ENCODE results near the gene TSPEAR. TPM values are rescaled to one million over a fixed set of nuclear protein-coding genes. Genes with fewer than 3 reads are reported as not detected.
A peak's percentile ranks its signal among the peaks of the same experiment; 100 is the strongest.
"Not testable (repeated sequence)": the region's sequence is repeated elsewhere in the genome, so short reads cannot be mapped to it uniquely, and the experiment has no call there.

The TSPEAR gene
- total and polyA plus RNA-seq, 4 experiments from 2014 or later = 0.07 TPM; not detected in 3

DNA sequence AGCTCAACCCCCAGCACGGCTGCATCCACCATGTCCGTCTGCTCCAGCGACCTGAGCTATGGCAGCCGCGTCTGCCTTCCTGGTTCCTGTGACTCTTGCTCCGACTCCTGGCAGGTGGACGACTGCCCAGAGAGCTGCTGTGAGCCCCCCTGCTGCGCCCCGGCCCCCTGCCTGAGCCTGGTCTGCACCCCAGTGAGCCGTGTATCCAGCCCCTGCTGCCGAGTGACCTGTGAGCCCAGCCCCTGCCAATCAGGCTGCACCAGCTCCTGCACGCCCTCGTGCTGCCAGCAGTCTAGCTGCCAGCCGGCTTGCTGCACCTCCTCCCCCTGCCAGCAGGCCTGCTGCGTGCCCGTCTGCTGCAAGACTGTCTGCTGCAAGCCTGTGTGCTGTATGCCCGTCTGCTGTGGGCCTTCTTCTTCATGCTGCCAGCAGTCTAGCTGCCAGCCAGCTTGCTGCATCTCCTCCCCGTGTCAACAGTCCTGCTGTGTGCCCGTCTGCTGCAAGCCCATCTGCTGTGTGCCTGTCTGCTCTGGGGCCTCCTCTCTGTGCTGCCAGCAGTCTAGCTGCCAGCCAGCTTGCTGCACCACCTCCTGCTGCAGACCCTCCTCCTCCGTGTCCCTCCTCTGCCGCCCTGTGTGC is 14.1 kb downstream of the TSPEAR start, which contains the start of gene KRTAP10-12:
KRTAP10-12 (plus strand) TSS at position 1 of the 639 bp plus-strand sequence; CDS start at position 31, 30 bp downstream.
- H3K4me3 ChIP-seq (ENCODE audit: low read length in 2 of 2); H3K36me3 Mint-ChIP-seq; DNase-seq; H3K4me3 Mint-ChIP-seq; intact Hi-C loops (cut with micrococcal nuclease); H3K4me1 ChIP-seq (ENCODE audit: insufficient read depth, low read length); H3K36me3 ChIP-seq (ENCODE audit: insufficient read depth, low read length); H3K9me3 ChIP-seq (ENCODE audit: control insufficient read depth in 1 of 2, low read length in 2 of 2); H3K27ac ChIP-seq (ENCODE audit: low read depth, low read length): not testable (repeated sequence)
- Mint-ChIP-seq H3K27me3 (peaks cover 36 to 42% of the 10 kb centered on the region in 2 donors), H3K4me1 (peaks cover 4 to 18% (median 12%) of the 10 kb centered on the region in 4 donors), H3K27ac (peak within 1 kb of the TSS in 1 of 7 donors; percentile 15), H3K9me3 (peaks cover 2 to 14% (median 8%) of the 10 kb centered on the region in 8 donors)
- ChIA-PET CTCF (ENCODE audit: partially characterized antibody) (interaction anchor here (1.6 kb wide), 1 partner anchor 187 kb away, joined by 5 read pairs; no protein-coding TSS in a partner anchor), POLR2A (ENCODE audit: partially characterized antibody) (interaction anchor here (1.6 kb wide), 1 partner anchor 78 kb away, joined by 4 read pairs; no protein-coding TSS in a partner anchor)
- peaks cover 10% of the 10 kb centered on the region for H3K27me3 ChIP-seq (ENCODE audit: insufficient read depth, low read length)

DNA sequence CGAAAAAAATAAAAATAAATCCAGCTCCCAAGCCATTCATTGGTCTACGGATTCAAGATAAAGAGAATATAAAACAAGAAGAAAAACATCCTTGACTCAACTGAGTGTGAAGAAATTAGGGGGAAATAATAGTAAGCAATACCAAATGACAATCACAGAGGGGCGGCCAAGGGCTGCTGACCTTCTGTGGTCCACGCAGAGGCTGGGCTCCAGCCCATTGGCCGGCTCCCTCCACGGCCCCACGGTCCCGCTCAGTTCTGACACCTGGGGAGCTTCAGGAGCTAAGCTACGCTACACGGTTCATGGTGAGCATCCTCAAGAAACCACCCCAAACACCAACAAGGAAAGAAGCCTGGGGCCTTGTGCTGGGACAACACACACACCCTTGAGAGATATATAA is 14.8 kb downstream of the TSPEAR start:
- H3K36me3 ChIP-seq (ENCODE audit: insufficient read depth, low read length) = no peaks in the 10 kb centered on the region
- intact Hi-C loops (cut with micrococcal nuclease) = no loop called here
- peaks cover 7 to 23% (median 14%) of the 10 kb centered on the region in 4 donors for H3K4me1 Mint-ChIP-seq
- H3K9me3 Mint-ChIP-seq = peaks cover 2 to 19% (median 10%) of the 10 kb centered on the region in 8 donors
- ChIA-PET CTCF (ENCODE audit: partially characterized antibody) (interaction anchor here (1.6 kb wide), 1 partner anchor 186 kb away, joined by 5 read pairs; no protein-coding TSS in a partner anchor), POLR2A (ENCODE audit: partially characterized antibody) (interaction anchor here (1.2 kb wide), 1 partner anchor 78 kb away, joined by 3 read pairs; no protein-coding TSS in a partner anchor)
- H3K27me3 ChIP-seq (ENCODE audit: insufficient read depth, low read length) = peaks cover 10% of the 10 kb centered on the region
- no peak overlapping the region for H3K4me3 ChIP-seq (ENCODE audit: low read length in 2 of 2)
- DNase-seq = no peak
- no peaks in the 10 kb centered on the region for H3K9me3 ChIP-seq (ENCODE audit: control insufficient read depth in 1 of 2, low read length in 2 of 2)
- no peaks in the 10 kb centered on the region for H3K4me1 ChIP-seq (ENCODE audit: insufficient read depth, low read length)
- H3K4me3 Mint-ChIP-seq = no peak overlapping the region
- H3K27ac ChIP-seq (ENCODE audit: low read depth, low read length) = no peak overlapping the region
- peaks cover 2 to 7% of the 10 kb centered on the region in 2 donors for H3K36me3 Mint-ChIP-seq
- H3K27me3 Mint-ChIP-seq = peaks cover 30 to 38% of the 10 kb centered on the region in 2 donors
- no peak overlapping the region for H3K27ac Mint-ChIP-seq

DNA sequence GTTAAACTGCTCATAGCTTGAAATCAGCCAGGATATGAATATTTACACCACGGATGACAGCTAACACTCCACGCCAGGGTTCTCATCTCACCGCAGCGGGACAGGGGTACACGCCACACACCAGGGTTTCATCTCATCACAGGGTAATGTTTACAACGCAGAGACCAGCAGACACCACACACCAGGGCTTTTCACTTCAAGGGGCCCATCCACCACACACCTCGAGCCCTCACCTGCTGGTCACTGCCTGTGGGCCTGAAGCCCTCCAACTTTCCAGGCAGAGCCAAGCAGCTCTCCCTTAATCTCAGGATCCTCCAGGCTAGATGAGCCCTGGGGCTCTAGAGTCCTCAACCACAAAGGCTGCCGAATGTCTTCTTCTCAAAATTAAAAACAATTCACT is 15.7 kb downstream of the TSPEAR start:
- Mint-ChIP-seq H3K9me3 (peaks cover 2 to 19% (median 10%) of the 10 kb centered on the region in 8 donors), H3K27me3 (peaks cover 25 to 31% of the 10 kb centered on the region in 2 donors), H3K4me3 (no peak overlapping the region), H3K4me1 (peaks cover 7 to 25% (median 15%) of the 10 kb centered on the region in 4 donors), H3K27ac (peak overlapping the region in 1 of 7 donors; percentile 15), H3K36me3 (peaks cover 2 to 7% of the 10 kb centered on the region in 2 donors)
- Histone ChIP-seq H3K27ac (ENCODE audit: low read depth, low read length) (no peak overlapping the region), H3K9me3 (ENCODE audit: control insufficient read depth in 1 of 2, low read length in 2 of 2) (no peaks in the 10 kb centered on the region), H3K36me3 (ENCODE audit: insufficient read depth, low read length) (no peaks in the 10 kb centered on the region), H3K4me1 (ENCODE audit: insufficient read depth, low read length) (no peaks in the 10 kb centered on the region), H3K27me3 (ENCODE audit: insufficient read depth, low read length) (peaks cover 10% of the 10 kb centered on the region), H3K4me3 (ENCODE audit: low read length in 2 of 2) (no peak overlapping the region)
- ChIA-PET CTCF (ENCODE audit: partially characterized antibody) (interaction anchor here (1.3 kb wide), 1 partner anchor 148 kb away, joined by 3 read pairs; no protein-coding TSS in a partner anchor), POLR2A (ENCODE audit: partially characterized antibody) (interaction anchor here (1.2 to 1.4 kb wide), 3 partner anchors 42 to 77 kb away, joined by 3 to 5 read pairs (median 3); partner anchors contain the start of gene KRTAP12-4)
- intact Hi-C loops (cut with micrococcal nuclease) = no loop called here
- DNase-seq = no peak

GRCh38 chr21:44695184-44695583 is 16.2 kb downstream of the TSPEAR start:
- no peaks in the 10 kb centered on the region for H3K9me3 ChIP-seq (ENCODE audit: control insufficient read depth in 1 of 2, low read length in 2 of 2)
- H3K4me3 ChIP-seq (ENCODE audit: low read length in 2 of 2) = no peak overlapping the region
- peak overlapping the region in 1 of 8 donors; percentile 31 for H3K4me3 Mint-ChIP-seq
- H3K27ac Mint-ChIP-seq = no peak overlapping the region
- no peak overlapping the region for H3K27ac ChIP-seq (ENCODE audit: low read depth, low read length)
- no peaks in the 10 kb centered on the region for H3K36me3 ChIP-seq (ENCODE audit: insufficient read depth, low read length)
- DNase-seq = no peak
- H3K4me1 ChIP-seq (ENCODE audit: insufficient read depth, low read length) = no peaks in the 10 kb centered on the region
- peaks cover 10% of the 10 kb centered on the region for H3K27me3 ChIP-seq (ENCODE audit: insufficient read depth, low read length)
- CTCF ChIA-PET (ENCODE audit: partially characterized antibody) = interaction anchor here (1.3 kb wide), 1 partner anchor 148 kb away, joined by 3 read pairs; no protein-coding TSS in a partner anchor
- peaks cover 2 to 19% (median 10%) of the 10 kb centered on the region in 8 donors for H3K9me3 Mint-ChIP-seq
- peaks cover 25 to 30% of the 10 kb centered on the region in 2 donors for H3K27me3 Mint-ChIP-seq
- POLR2A ChIA-PET (ENCODE audit: partially characterized antibody) = interaction anchor here (0.9 to 1.4 kb wide), 3 partner anchors 38 to 77 kb away, joined by 3 to 5 read pairs (median 3); partner anchors contain the start of genes KRTAP12-3 and KRTAP12-4
- intact Hi-C loops (cut with micrococcal nuclease) = no loop called here
- peaks cover 7 to 25% (median 15%) of the 10 kb centered on the region in 4 donors for H3K4me1 Mint-ChIP-seq
- peaks cover 2 to 7% of the 10 kb centered on the region in 2 donors for H3K36me3 Mint-ChIP-seq

DNA sequence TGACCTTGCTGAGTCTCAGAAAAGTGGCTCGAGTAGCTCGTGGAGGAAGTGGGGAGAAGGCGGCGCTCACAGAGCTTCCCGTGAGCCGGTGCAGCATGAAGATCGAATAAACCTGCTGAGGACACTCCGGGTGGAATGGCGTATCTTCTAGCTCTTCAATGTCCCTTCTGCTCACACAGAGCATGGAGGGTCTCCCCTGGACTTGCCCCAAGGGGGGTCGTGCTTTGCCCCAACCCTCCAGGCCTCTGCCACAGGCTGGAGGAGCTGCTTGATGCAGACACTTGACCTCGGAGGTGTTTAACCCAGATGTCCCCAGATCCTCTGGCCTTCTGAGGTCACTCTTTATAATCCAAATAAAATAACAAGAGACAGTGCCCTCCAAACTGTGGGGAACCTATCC is 16.6 kb downstream of the TSPEAR start:
- no peaks in the 10 kb centered on the region for H3K4me1 ChIP-seq (ENCODE audit: insufficient read depth, low read length)
- Mint-ChIP-seq H3K27me3 (peaks cover 25 to 28% of the 10 kb centered on the region in 2 donors), H3K4me1 (peaks cover 7 to 25% (median 14%) of the 10 kb centered on the region in 4 donors), H3K36me3 (peaks cover 2 to 7% of the 10 kb centered on the region in 2 donors), H3K27ac (peak overlapping the region in 1 of 7 donors; percentile 70), H3K4me3 (peak overlapping the region in 1 of 8 donors; percentile 26), H3K9me3 (peaks cover 2 to 19% (median 10%) of the 10 kb centered on the region in 8 donors)
- intact Hi-C loops (cut with micrococcal nuclease) = no loop called here
- POLR2A ChIA-PET (ENCODE audit: partially characterized antibody) = interaction anchor here (0.9 to 1.4 kb wide), 3 partner anchors 37 to 76 kb away, joined by 3 to 5 read pairs (median 3); partner anchors contain the start of genes KRTAP12-3 and KRTAP12-4
- CTCF ChIA-PET (ENCODE audit: partially characterized antibody) = interaction anchor here (0.7 to 1.3 kb wide), 2 partner anchors 99 to 147 kb away, joined by 3 read pairs; no protein-coding TSS in a partner anchor
- H3K4me3 ChIP-seq (ENCODE audit: low read length in 2 of 2) = no peak overlapping the region
- H3K9me3 ChIP-seq (ENCODE audit: control insufficient read depth in 1 of 2, low read length in 2 of 2) = no peaks in the 10 kb centered on the region
- H3K36me3 ChIP-seq (ENCODE audit: insufficient read depth, low read length) = no peaks in the 10 kb centered on the region
- no peak for DNase-seq
- peaks cover 10% of the 10 kb centered on the region for H3K27me3 ChIP-seq (ENCODE audit: insufficient read depth, low read length)
- no peak overlapping the region for H3K27ac ChIP-seq (ENCODE audit: low read depth, low read length)

DNA sequence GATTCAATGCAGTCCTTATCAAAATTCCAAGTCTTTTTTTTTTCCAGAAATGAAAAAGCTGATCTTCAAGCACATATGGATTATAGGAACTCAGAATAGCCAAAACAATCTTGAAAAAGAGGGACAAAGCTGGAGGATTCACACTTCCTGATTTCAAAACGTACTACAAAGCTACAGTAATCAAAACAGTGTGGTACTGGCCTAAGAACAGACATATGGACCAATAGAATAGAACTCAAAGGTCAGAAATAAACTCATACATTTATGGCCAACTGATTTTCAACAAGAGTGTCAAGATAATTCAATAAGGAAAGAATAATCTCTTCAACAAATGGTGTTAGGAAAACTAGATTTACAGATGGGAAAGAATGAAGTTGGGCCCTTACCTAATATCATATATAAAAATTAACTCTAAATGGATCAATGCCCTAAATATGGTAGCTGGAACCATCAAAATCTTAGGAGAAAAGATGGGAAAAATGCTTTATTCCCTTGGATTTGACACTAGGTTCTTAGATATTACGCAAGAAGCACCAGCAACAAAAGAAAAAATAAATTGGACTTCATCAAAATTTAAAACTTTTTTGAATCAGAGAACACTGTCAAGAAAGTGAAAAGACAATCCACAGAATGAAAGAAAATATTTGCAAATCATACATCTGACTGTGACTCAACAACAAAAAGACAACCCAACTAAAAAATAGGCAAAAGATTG is 18.4 kb downstream of the TSPEAR start:
- intact Hi-C loops (cut with micrococcal nuclease) = no loop called here
- Histone ChIP-seq H3K27ac (ENCODE audit: low read depth, low read length) (no peak overlapping the region), H3K4me3 (ENCODE audit: low read length in 2 of 2) (no peak overlapping the region), H3K36me3 (ENCODE audit: insufficient read depth, low read length) (no peaks in the 10 kb centered on the region), H3K27me3 (ENCODE audit: insufficient read depth, low read length) (peaks cover 2% of the 10 kb centered on the region), H3K4me1 (ENCODE audit: insufficient read depth, low read length) (no peaks in the 10 kb centered on the region), H3K9me3 (ENCODE audit: control insufficient read depth in 1 of 2, low read length in 2 of 2) (no peaks in the 10 kb centered on the region)
- CTCF ChIA-PET (ENCODE audit: partially characterized antibody) = interaction anchor here (2.0 kb wide), 1 partner anchor 183 kb away, joined by 7 read pairs; no protein-coding TSS in a partner anchor
- POLR2A ChIA-PET (ENCODE audit: partially characterized antibody) = interaction anchor here (2.2 kb wide), 1 partner anchor 35 kb away, joined by 7 read pairs; the partner anchor contains the start of gene KRTAP12-3
- H3K9me3 Mint-ChIP-seq = peaks cover 2 to 19% (median 10%) of the 10 kb centered on the region in 8 donors
- H3K27me3 Mint-ChIP-seq = peaks cover 13 to 19% of the 10 kb centered on the region in 2 donors
- H3K27ac Mint-ChIP-seq = peak overlapping the region in 1 of 7 donors; percentile 16
- H3K36me3 Mint-ChIP-seq = peaks cover 2 to 7% of the 10 kb centered on the region in 2 donors
- H3K4me3 Mint-ChIP-seq = no peak overlapping the region
- no peak for DNase-seq
- H3K4me1 Mint-ChIP-seq = peaks cover 3 to 25% (median 9%) of the 10 kb centered on the region in 4 donors

Measured in CD4-positive, alpha-beta memory T cell (primary cell).